AG04449 (cell line): Measurements from ENCODE around the gene A2ML1.

Experiments
- CTCF ChIA-PET: fragments of 350-600 bp; formaldehyde crosslinking; extraction: SDS; loops from one replicate; lab custom pipeline; 2021; ENCODE audit warnings: antibody characterized with exemption; lab: Yijun Ruan, JAX
- POLR2A ChIA-PET: fragments of 400-600, 350-600 bp; formaldehyde crosslinking; extraction: SDS; loops from one replicate; lab custom pipeline; 2020; ENCODE audit warnings: antibody characterized with exemption, inconsistent platforms; lab: Yijun Ruan, JAX
- DNase-seq: peaks from one replicate; pipeline ENCODE4 v3.0.0-alpha.2; 2010; ENCODE audit warnings: low read depth, low spot score
- H3K4me3 ChIP-seq: 2 replicates; pipeline ENCODE4 v1.5.1; 2011; ENCODE audit warnings: low read depth, mild to moderate bottlenecking, control low read depth, low read length
- CTCF ChIP-seq: IDR thresholded peaks from one replicate; pipeline ENCODE4 v1.5.1; 2011; ENCODE audit warnings: mild to moderate bottlenecking, moderate library complexity, low read length, control low read depth, inconsistent platforms; ENCODE audit not compliant: insufficient read depth; ENCODE audit errors: missing control alignments

Gene A2ML1

GRCh38 chr12:8870586-8870985 lies 48.2 kb downstream of the A2ML1 start:
- CTCF ChIA-PET = interaction anchor here (2.1 kb wide), 1 partner anchor 10 kb away, joined by 12 read pairs; no protein-coding TSS in a partner anchor

GRCh38 chr12:8871068-8871467 lies 48.6 kb downstream of the A2ML1 start:
- TF ChIP-seq CTCF = no peak
- POLR2A ChIA-PET = no interaction called here
- CTCF ChIA-PET = no interaction called here
- DNase-seq = no peak
- H3K4me3 ChIP-seq = no peak overlapping the region

More at GRCh38 chr12:8870586-8870985, 48.2 kb downstream of the A2ML1 start:
- TF ChIP-seq CTCF = no peak
- no peak overlapping the region for H3K4me3 ChIP-seq
- POLR2A ChIA-PET = no interaction called here
- no peak for DNase-seq

GRCh38 chr12:8876887-8877286 lies 54.5 kb downstream of the A2ML1 start:
- TF ChIP-seq CTCF = no peak
- H3K4me3 ChIP-seq = no peak overlapping the region
- CTCF ChIA-PET = no interaction called here
- no peak for DNase-seq
- POLR2A ChIA-PET = no interaction called here

GRCh38 chr12:8886502-8887284 lies 64.3 kb downstream of the A2ML1 start:
- no peak for DNase-seq
- TF ChIP-seq CTCF = no peak
- CTCF ChIA-PET = interaction anchor here (1.1 to 1.3 kb wide), 2 partner anchors 205 to 229 kb away, joined by 3 to 5 read pairs; no protein-coding TSS in a partner anchor
- POLR2A ChIA-PET = no interaction called here
- no peak overlapping the region for H3K4me3 ChIP-seq

GRCh38 chr12:8887285-8887715 lies 64.9 kb downstream of the A2ML1 start:
- ChIA-PET POLR2A (no interaction called here), CTCF (interaction anchor here (1.3 kb wide), 1 partner anchor 206 kb away, joined by 5 read pairs; no protein-coding TSS in a partner anchor)
- TF ChIP-seq CTCF = no peak
- DNase-seq = no peak
- no peak overlapping the region for H3K4me3 ChIP-seq

GRCh38 chr12:8890313-8891085 lies 68.1 kb downstream of the A2ML1 start:
- ChIA-PET CTCF (interaction anchor here (0.7 to 9.7 kb wide), 43 partner anchors 8 to 348 kb away, joined by 3 to 97 read pairs (median 5); partner anchors contain the start of genes M6PR, MFAP5 and PHC1), POLR2A (no interaction called here)
- peak overlapping the region; percentile 51 for H3K4me3 ChIP-seq
- no peak for DNase-seq
- TF ChIP-seq CTCF = peak; percentile 80
